IPS DF 4.7 (cell line): ENCODE data around the gene MYL1.

Source experiments
- DNase-seq: peaks from one replicate; pipeline ENCODE4 v3.0.0-alpha.2; 2013; ENCODE audit warnings: low spot score; ENCODE audit errors: extremely low read depth

The MYL1 gene

GRCh38 chr2:210268281-210268680, 46.7 kb downstream of the MYL1 start:
- DNase-seq = no peak

GRCh38 chr2:210267698-210268097, 47.3 kb downstream of the MYL1 start:
- DNase-seq = no peak

GRCh38 chr2:210264282-210264681, 50.7 kb downstream of the MYL1 start:
- no peak for DNase-seq

GRCh38 chr2:210263841-210264240, 51.1 kb downstream of the MYL1 start:
- no peak for DNase-seq

- DNase-seq = no peak
Observed at GRCh38 chr2:210262036-210262435, 52.9 kb downstream of the MYL1 start.

- no peak for DNase-seq
Observed at GRCh38 chr2:210259687-210260086, 55.3 kb downstream of the MYL1 start.

GRCh38 chr2:210252699-210253606, 62.0 kb downstream of the MYL1 start:
- no peak for DNase-seq

GRCh38 chr2:210250622-210251021, 64.4 kb downstream of the MYL1 start:
- no peak for DNase-seq
